ENCODE data around the gene GABRQ. TPM values are rescaled to one million over a fixed set of nuclear protein-coding genes. Genes with fewer than 3 reads are reported as not detected.
A peak's percentile ranks its signal among the peaks of the same experiment; 100 is the strongest.

The GABRQ gene
- total RNA-seq (2022) (not detected in 2 replicates), Bru-seq, nascent RNA (not detected), BruChase-seq, experiment 1, labeled RNA remaining after a 6-hour chase (not detected), BruChase-seq, experiment 2, labeled RNA remaining after a 2-hour chase (not detected)
- long read RNA-seq = 0 reads

DNA sequence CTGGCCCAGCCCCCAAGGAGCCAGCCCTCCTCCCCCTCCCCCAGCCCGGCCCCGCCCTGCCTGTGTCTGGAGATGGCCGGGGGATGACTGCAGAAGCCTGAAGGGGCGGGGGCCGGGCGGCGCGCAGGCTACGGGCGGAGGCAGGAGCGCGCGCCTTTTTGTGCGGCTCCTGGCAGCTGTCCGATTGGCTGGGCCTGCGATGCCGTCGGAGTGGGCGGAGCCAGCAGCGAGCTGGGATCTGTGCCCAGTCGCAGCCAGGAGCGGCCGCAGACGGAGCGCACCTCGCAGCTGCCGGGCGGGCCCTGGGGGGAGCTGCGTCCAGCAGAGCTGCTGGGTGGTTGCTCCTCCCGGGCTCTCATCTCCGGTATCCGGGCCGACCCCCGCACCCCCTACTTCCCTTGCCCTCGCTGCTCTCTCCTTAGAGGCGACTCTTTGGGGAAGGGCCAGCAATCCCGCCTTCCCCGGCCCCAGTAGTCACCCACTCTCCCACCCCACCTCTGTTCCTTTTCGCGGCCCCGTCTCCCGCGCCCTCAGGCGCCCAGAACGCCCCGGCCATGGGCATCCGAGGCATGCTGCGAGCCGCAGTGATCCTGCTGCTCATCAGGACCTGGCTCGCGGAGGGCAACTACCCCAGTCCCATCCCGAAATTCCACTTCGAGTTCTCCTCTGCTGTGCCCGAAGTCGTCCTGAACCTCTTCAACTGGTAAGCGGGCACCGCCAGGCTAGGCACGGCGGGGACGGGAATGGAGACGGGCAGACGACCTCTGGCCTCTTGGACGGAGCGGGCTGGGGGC lies at the start of gene GABRQ:
Gene GABRQ (plus strand): TSS at position 247 of the 794 bp plus-strand sequence. CDS start 308 bp downstream, at position 555.
- no peaks in the 10 kb centered on the region for H3K9me3 Mint-ChIP-seq (ENCODE audit: low read depth, unreplicated experiment)
- H3K27me3 Mint-ChIP-seq (ENCODE audit: unreplicated experiment) = peaks cover 50% of the 10 kb centered on the region
- no peak for DNase-seq
- no peak within 1 kb of the TSS for H3K4me3 Mint-ChIP-seq (ENCODE audit: low read depth, unreplicated experiment)
- CTCF ChIA-PET = no interaction called here
- H3K27ac Mint-ChIP-seq (ENCODE audit: unreplicated experiment) = no peak within 1 kb of the TSS
- intact Hi-C loops (cut with micrococcal nuclease; ENCODE audit: unreplicated experiment) = no loop called here
- peaks cover 4% of the 10 kb centered on the region for H3K36me3 Mint-ChIP-seq (ENCODE audit: insufficient read depth, unreplicated experiment)
- TF ChIP-seq, protein P1, sequence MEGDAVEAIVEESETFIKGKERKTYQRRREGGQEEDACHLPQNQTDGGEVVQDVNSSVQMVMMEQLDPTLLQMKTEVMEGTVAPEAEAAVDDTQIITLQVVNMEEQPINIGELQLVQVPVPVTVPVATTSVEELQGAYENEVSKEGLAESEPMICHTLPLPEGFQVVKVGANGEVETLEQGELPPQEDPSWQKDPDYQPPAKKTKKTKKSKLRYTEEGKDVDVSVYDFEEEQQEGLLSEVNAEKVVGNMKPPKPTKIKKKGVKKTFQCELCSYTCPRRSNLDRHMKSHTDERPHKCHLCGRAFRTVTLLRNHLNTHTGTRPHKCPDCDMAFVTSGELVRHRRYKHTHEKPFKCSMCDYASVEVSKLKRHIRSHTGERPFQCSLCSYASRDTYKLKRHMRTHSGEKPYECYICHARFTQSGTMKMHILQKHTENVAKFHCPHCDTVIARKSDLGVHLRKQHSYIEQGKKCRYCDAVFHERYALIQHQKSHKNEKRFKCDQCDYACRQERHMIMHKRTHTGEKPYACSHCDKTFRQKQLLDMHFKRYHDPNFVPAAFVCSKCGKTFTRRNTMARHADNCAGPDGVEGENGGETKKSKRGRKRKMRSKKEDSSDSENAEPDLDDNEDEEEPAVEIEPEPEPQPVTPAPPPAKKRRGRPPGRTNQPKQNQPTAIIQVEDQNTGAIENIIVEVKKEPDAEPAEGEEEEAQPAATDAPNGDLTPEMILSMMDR (IDR thresholded peaks at IDR 0.05; ENCODE audit: unreplicated experiment) = no peak
- no peaks in the 10 kb centered on the region for H3K4me1 Mint-ChIP-seq (ENCODE audit: low read depth, unreplicated experiment)
- BruUV-seq (replicated peaks) = no TSS peak

DNA sequence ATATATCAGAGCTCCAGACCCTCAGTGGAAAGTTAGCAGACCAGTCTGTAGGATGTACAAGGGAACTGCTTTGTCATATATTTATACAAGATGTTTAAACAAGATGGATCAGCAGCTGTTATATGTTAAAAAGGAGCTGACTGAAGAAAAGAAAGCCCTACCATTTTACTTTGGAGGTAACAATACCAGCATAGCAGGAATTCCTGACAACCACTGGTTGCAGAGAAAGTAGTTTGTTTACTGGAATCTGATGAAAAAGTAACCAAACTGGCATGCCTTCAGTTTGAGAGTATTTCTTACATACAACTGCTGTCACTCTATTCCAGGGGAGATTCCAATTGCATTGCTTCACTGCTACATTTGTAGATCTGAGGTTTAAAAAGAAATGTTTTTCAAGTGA lies 49.5 kb upstream of the GABRQ start:
- H3K27me3 Mint-ChIP-seq (ENCODE audit: unreplicated experiment) = no peaks in the 10 kb centered on the region
- H3K36me3 Mint-ChIP-seq (ENCODE audit: insufficient read depth, unreplicated experiment) = no peaks in the 10 kb centered on the region
- no peaks in the 10 kb centered on the region for H3K4me1 Mint-ChIP-seq (ENCODE audit: low read depth, unreplicated experiment)
- CTCF ChIA-PET = no interaction called here
- H3K4me3 Mint-ChIP-seq (ENCODE audit: low read depth, unreplicated experiment) = no peak overlapping the region
- no peak overlapping the region for H3K27ac Mint-ChIP-seq (ENCODE audit: unreplicated experiment)
- intact Hi-C loops (cut with micrococcal nuclease; ENCODE audit: unreplicated experiment) = no loop called here
- BruUV-seq (replicated peaks) = no TSS peak
- peaks cover 3% of the 10 kb centered on the region for H3K9me3 Mint-ChIP-seq (ENCODE audit: low read depth, unreplicated experiment)
- TF ChIP-seq, protein P1 (IDR thresholded peaks at IDR 0.05; ENCODE audit: unreplicated experiment) = no peak
- no peak for DNase-seq

DNA sequence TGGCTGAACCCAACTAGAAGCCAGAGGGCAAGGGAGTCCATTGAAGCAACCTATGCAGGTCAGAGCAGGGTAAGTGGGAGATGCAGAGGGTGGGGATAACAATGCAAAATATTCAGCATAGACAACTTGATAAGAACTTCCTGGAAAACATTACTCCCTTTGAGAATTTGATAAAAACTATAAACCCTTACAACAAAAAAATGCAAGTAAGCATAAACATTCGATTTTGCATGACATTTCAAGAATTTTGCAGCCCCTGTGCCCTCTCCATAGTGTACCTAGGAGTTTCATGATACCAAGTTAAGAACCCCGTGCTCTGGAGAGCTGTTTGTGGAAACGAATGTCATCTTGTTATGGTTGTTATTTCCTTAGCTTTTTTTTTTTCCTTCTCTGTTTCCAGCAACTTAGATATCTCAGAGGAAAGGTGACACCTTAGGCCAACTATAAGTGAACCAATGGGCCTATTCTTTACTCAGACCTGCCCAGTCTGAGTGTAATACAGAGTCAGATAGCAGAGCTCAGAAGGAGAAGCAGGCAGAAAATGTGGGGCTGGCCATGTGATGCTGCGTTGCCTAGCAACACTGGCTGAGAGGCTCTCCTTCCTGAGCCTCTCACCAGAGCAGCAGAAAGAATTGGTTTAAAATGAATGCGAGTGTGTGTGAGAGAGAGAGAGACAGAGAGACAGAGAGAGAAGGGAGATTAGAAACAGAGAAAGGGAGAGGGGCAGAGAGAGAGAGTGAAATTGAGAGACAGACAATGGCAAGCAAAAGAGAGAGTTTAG lies 36.7 kb upstream of the GABRQ start:
- DNase-seq = no peak
- H3K4me1 Mint-ChIP-seq (ENCODE audit: low read depth, unreplicated experiment) = no peaks in the 10 kb centered on the region
- H3K9me3 Mint-ChIP-seq (ENCODE audit: low read depth, unreplicated experiment) = no peaks in the 10 kb centered on the region
- CTCF ChIA-PET = no interaction called here
- no TSS peak for BruUV-seq (replicated peaks)
- H3K4me3 Mint-ChIP-seq (ENCODE audit: low read depth, unreplicated experiment) = no peak overlapping the region
- H3K27me3 Mint-ChIP-seq (ENCODE audit: unreplicated experiment) = peaks cover 4% of the 10 kb centered on the region
- H3K27ac Mint-ChIP-seq (ENCODE audit: unreplicated experiment) = no peak overlapping the region
- intact Hi-C loops (cut with micrococcal nuclease; ENCODE audit: unreplicated experiment) = no loop called here
- TF ChIP-seq, protein P1 (IDR thresholded peaks at IDR 0.05; ENCODE audit: unreplicated experiment) = no peak
- no peaks in the 10 kb centered on the region for H3K36me3 Mint-ChIP-seq (ENCODE audit: insufficient read depth, unreplicated experiment)

DNA sequence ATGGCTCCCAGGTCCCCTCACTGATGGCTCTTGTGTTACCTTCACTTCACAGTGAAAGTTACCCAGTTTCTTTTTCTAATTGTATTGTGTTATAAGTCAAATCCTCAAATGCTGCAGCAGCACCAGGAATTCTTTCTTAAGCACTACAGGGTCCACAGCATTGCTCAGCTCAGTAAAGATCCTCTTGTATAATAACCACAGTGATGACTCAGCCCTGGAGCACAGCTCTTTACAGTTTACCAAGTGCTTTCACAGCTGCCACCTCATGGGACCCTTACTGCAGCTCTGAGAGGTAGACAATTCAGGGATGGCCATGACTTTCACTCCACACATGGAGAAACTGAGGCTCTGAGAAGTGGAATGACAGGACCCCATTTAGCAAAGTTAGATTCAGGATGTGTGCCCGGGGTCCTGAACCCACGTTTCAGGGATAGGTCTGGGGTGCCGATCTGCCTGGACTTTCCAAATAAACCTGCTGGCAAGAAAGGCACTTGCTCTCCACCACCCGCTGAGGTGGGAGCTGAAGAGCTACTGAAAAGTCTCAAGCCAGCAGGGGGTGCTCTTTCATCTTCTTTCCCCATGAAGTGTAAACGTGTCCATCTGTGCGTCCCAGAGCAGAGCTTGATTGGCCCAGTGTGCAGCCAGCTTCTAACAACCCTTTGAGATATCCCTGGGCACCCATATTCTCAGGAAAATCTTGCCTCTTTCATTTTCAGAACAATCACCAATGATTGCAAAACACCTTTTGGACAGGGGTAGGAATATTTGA lies 35.7 kb upstream of the GABRQ start:
- BruUV-seq (replicated peaks) = no TSS peak
- peak; percentile 1 for DNase-seq
- H3K9me3 Mint-ChIP-seq (ENCODE audit: low read depth, unreplicated experiment) = no peaks in the 10 kb centered on the region
- no peak overlapping the region for H3K27ac Mint-ChIP-seq (ENCODE audit: unreplicated experiment)
- TF ChIP-seq, protein P1 (IDR thresholded peaks at IDR 0.05; ENCODE audit: unreplicated experiment) = no peak
- no peaks in the 10 kb centered on the region for H3K27me3 Mint-ChIP-seq (ENCODE audit: unreplicated experiment)
- CTCF ChIA-PET = interaction anchor here (0.6 to 0.9 kb wide), 2 partner anchors 324 to 477 kb away, joined by 3 to 6 read pairs; no protein-coding TSS in a partner anchor
- no peaks in the 10 kb centered on the region for H3K4me1 Mint-ChIP-seq (ENCODE audit: low read depth, unreplicated experiment)
- H3K4me3 Mint-ChIP-seq (ENCODE audit: low read depth, unreplicated experiment) = no peak overlapping the region
- no peaks in the 10 kb centered on the region for H3K36me3 Mint-ChIP-seq (ENCODE audit: insufficient read depth, unreplicated experiment)
- intact Hi-C loops (cut with micrococcal nuclease; ENCODE audit: unreplicated experiment) = no loop called here
